Spleen (tissue), 11 donors: ENCODE results near the gene ZNF609. TPM values are rescaled to one million over a fixed set of nuclear protein-coding genes. Genes with fewer than 3 reads are reported as not detected.
"Not testable (repeated sequence)": the region's sequence is repeated elsewhere in the genome, so short reads cannot be mapped to it uniquely, and the experiment has no call there.

Experiments
- DNase-seq: peaks from one replicate; pipeline ENCODE4 v3.0.0-alpha.2; 2020
- H3K27ac ChIP-seq, 8 donors: fragments of 200-600 bp; sonication (generic) in 7 of 8; 1 replicate in 4 of 8; 2 replicates in 4 of 8; pipeline versions ENCODE4 v1.5.0 to v1.8.0; 2016 to 2021; ENCODE audit warnings: inconsistent platforms in 4 of 8, mild to moderate bottlenecking in 4 of 8, moderate library complexity in 1 of 8
- H3K27me3 ChIP-seq, 7 donors: fragments of 200-600 bp; sonication (generic) in 6 of 7; replicated peaks in 1 of 7; 1 replicate in 4 of 7; 2 replicates in 3 of 7; pipeline versions ENCODE4 v1.5.0 to v1.8.0; 2016 to 2021; ENCODE audit warnings: inconsistent platforms in 3 of 7, mild to moderate bottlenecking in 1 of 7
- H3K36me3 ChIP-seq, 6 donors: fragments of 200-600 bp; sonication (generic) in 5 of 6; 1 replicate in 4 of 6; 2 replicates in 2 of 6; pipeline versions ENCODE4 v1.5.0 to v1.8.0; 2016 to 2021; ENCODE audit warnings: inconsistent platforms in 2 of 6
- H3K4me1 ChIP-seq, 6 donors: fragments of 200-600 bp; sonication (generic) in 5 of 6; 1 replicate in 3 of 6; 2 replicates in 3 of 6; pipeline versions ENCODE4 v1.5.0 to v1.8.0; 2016 to 2021; ENCODE audit warnings: inconsistent platforms in 3 of 6
- H3K4me3 ChIP-seq, 8 donors: fragments of 200-600 bp; sonication (generic) in 7 of 8; 1 replicate in 4 of 8; 2 replicates in 4 of 8; pipeline versions ENCODE4 v1.5.0 to v1.8.0; 2016 to 2021; ENCODE audit warnings: inconsistent platforms in 4 of 8, mild to moderate bottlenecking in 4 of 8, moderate library complexity in 2 of 8
- H3K9me3 ChIP-seq, 8 donors: fragments of 200-600 bp; sonication (generic) in 7 of 8; 1 replicate in 4 of 8; 2 replicates in 4 of 8; pipeline versions ENCODE4 v1.5.0 to v1.8.0; 2016 to 2021; ENCODE audit warnings: inconsistent platforms in 4 of 8
- POLR2A ChIP-seq, 3 donors: fragments of 450-650 bp; IDR thresholded peaks; one replicate each; pipeline ENCODE4 v1.5.1; 2017; ENCODE audit warnings: antibody characterized with exemption in 3 of 3, mild to moderate bottlenecking in 1 of 3
- POLR2AphosphoS5 ChIP-seq, 3 donors: sonication (generic); formaldehyde crosslinking; IDR thresholded peaks; one replicate each; pipeline ENCODE4 v1.5.1; 2017; ENCODE audit warnings: antibody characterized with exemption in 3 of 3
- WGBS, 5 donors: extraction: QIAGEN DNeasy Blood & Tissue Kit in 3 of 5; methylation state at CpG; one replicate each; pipeline versions ENCODE4 v1.1.5 to v1.1.7; 2013 to 2018; 5-methylcytosine and 5-hydroxymethylcytosine counted together
- intact Hi-C: fragments of 100-400 bp; cut with DNase I; formaldehyde crosslinking; loops from one replicate; pipeline ENCODE4 v1.15.0; 2023; ENCODE audit warnings: low total_unique reads
- polyA plus RNA-seq, 3 donors: library from polyadenylated mRNA; stranded (reverse); fragments of 200-250 nt; gene quantifications; one replicate each; pipeline ENCODE4 v1.2.1, GENCODE V29; 2013
- total RNA-seq, 7 donors: library from RNA; depleted of rRNA in 3 of 7; stranded (reverse); fragments of >200 nt in 3 of 7; fragmentation: NEBNext Ultra II Directional in 4 of 7; extraction: Animal tissue kit (Norgen Biotek cat#: 25700) in 4 of 7; gene quantifications; one replicate each; pipeline versions ENCODE4 v1.1.0 to v1.2.1, GENCODE V29; 2016 to 2021
- TF ChIP-seq, protein P1 (sequence below), 11 experiments: fragments of 200-600 bp in 7 of 11; fragments of 450-650 bp in 4 of 11; sonication (generic) in 4 of 11; IDR thresholded peaks in 8 of 11; conservative IDR thresholded peaks in 3 of 11; 1 replicate in 7 of 11; 2 replicates in 4 of 11; pipeline versions ENCODE4 v1.4.0 to v1.8.0; 2016 to 2021; ENCODE audit warnings: antibody characterized with exemption in 11 of 11, inconsistent platforms in 4 of 11, mild to moderate bottlenecking in 1 of 11
- donor health status: healthy with polysubstance abuse.
- donor health status: DM: no; HTN: no; CAD: no; lungs with moderate emphysema.
- donor health status: DM: no; HTN: no; CAD: no.
- donor health status: Bipolar disorder and iron deficiency.
- donor health status: healthy.
- donor health status: DM: no; HTN: no; CAD: no.
- donor health status: DM: yes; HTN: yes; CAD: no.

ZNF609 gene
- total and polyA plus RNA-seq, 10 donors = 2.4 to 55.7 (median 38.8) TPM

DNA sequence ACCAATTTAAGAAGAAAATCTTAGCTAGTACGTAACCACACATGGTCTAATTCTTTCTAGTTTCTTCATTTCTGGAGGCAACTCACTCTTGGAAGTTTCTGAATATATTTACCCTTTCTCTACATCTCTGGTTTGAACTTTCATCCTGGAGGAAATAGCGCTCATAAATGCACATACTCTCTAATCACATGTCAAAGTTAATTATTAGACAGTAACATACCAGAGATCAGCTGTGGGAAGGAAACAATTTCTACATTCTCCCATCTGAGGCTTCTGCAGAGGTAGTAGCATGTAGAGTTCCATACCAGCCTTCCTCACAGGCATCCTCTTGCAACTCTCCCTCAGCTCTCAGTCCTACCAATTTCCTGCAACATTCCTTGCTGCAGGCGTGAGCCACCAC lies 182.5 kb downstream of the ZNF609 start:
- TF ChIP-seq POLR2A (IDR thresholded peaks at IDR 0.05) = no peak
- TF ChIP-seq POLR2AphosphoS5 (IDR thresholded peaks at IDR 0.05) = no peak
- TF ChIP-seq, protein P1, sequence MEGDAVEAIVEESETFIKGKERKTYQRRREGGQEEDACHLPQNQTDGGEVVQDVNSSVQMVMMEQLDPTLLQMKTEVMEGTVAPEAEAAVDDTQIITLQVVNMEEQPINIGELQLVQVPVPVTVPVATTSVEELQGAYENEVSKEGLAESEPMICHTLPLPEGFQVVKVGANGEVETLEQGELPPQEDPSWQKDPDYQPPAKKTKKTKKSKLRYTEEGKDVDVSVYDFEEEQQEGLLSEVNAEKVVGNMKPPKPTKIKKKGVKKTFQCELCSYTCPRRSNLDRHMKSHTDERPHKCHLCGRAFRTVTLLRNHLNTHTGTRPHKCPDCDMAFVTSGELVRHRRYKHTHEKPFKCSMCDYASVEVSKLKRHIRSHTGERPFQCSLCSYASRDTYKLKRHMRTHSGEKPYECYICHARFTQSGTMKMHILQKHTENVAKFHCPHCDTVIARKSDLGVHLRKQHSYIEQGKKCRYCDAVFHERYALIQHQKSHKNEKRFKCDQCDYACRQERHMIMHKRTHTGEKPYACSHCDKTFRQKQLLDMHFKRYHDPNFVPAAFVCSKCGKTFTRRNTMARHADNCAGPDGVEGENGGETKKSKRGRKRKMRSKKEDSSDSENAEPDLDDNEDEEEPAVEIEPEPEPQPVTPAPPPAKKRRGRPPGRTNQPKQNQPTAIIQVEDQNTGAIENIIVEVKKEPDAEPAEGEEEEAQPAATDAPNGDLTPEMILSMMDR (IDR thresholded peaks at IDR 0.05 in 8 of 11, conservative IDR thresholded peaks at IDR 0.05 in 3 of 11) = no peak
- no peak for DNase-seq
- Histone ChIP-seq H3K4me3 (no peak overlapping the region), H3K9me3 (no peaks in the 10 kb centered on the region), H3K27ac (no peak overlapping the region), H3K27me3 (no peaks in the 10 kb centered on the region), H3K4me1 (peaks cover 4 to 50% (median 21%) of the 10 kb centered on the region in 6 donors), H3K36me3 (peaks cover 0 to 18% (median 0%) of the 10 kb centered on the region in 6 donors)
- WGBS, 5 donors = 87 to 96% (median 92%) methylated on average over 3 of the region's 3 CpGs
- intact Hi-C loops = no loop called here

DNA sequence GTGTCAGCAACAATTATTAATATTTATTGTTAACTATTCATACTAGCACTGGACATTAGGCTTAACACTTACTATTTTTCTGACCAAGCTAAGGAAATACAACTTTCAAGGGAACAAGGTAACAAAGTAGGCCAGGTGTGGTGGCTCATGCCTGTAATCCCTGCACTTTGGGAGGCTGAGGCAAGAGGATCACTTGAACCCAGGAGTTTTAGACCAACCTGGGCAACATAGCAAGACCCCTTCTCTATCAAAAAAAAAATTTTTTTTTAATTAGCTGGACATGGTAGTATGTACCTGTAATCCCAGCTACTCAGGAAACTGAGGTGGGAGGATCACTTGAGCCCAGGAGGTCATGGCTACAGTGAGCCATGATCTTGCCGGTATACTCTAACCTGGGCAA lies 183.3 kb downstream of the ZNF609 start:
- Histone ChIP-seq H3K27me3 (no peaks in the 10 kb centered on the region), H3K36me3 (peaks cover 0 to 15% (median 0%) of the 10 kb centered on the region in 6 donors), H3K4me3 (no peak overlapping the region), H3K4me1 (peaks cover 4 to 43% (median 21%) of the 10 kb centered on the region in 6 donors), H3K9me3 (no peaks in the 10 kb centered on the region), H3K27ac (no peak overlapping the region)
- intact Hi-C loops = no loop called here
- no peak for DNase-seq
- no peak for TF ChIP-seq POLR2A (IDR thresholded peaks at IDR 0.05)
- WGBS, 5 donors = 93 to 97% (median 96%) methylated on average over 1 of the region's 1 CpG

DNA sequence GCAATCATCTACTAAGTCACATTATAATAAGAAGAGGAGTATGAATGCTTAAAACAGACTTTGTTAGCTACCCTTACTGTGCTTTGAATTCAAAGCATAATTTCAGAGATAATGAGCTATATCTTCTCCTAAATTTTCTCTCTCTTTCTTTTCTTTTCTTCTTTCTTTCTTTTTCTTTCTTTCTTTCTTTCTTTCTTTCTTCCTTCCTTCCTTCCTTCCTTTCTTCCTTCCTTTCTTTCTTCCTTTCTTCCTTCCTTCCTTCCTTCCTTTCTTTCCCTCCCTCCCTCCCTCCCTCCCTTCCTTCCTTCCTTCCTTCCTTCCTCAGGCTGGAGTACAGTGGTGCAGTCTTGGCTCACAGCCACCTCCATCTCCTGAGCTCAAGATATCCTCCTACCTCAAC lies 184.4 kb downstream of the ZNF609 start:
- H3K27me3 ChIP-seq, DNase-seq, intact Hi-C loops, H3K9me3 ChIP-seq, H3K4me3 ChIP-seq, H3K27ac ChIP-seq: not testable (repeated sequence)
- peaks cover 4 to 36% (median 12%) of the 10 kb centered on the region in 6 donors for H3K4me1 ChIP-seq
- peaks cover 0 to 14% (median 0%) of the 10 kb centered on the region in 6 donors for H3K36me3 ChIP-seq

DNA sequence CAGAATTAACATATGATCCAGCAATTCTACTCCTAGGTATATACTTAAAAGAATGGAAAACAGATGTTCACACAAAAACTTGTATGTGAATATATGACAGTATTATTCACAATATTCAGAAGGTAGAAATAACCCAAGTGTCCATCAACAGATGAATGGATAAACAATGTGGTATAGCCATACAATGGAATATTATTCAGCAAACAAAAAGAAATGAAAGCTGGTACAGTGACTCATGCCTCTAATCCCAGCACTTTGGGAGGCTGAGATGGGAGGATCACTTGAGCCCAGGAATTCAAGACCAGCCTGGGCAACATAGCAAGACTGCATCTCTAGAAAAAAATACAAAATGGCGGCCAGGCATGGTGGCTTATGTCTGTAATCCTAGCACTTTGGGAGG lies 185.6 kb downstream of the ZNF609 start:
- H3K27ac ChIP-seq = no peak overlapping the region
- intact Hi-C loops = no loop called here
- TF ChIP-seq POLR2AphosphoS5 (IDR thresholded peaks at IDR 0.05) = no peak
- TF ChIP-seq, protein P1 (IDR thresholded peaks at IDR 0.05 in 8 of 11, conservative IDR thresholded peaks at IDR 0.05 in 3 of 11) = no peak
- no peak for TF ChIP-seq POLR2A (IDR thresholded peaks at IDR 0.05)
- H3K36me3 ChIP-seq = peaks cover 0 to 14% (median 0%) of the 10 kb centered on the region in 6 donors
- DNase-seq = no peak
- peaks cover 0 to 33% (median 4%) of the 10 kb centered on the region in 6 donors for H3K4me1 ChIP-seq
- no peaks in the 10 kb centered on the region for H3K9me3 ChIP-seq
- WGBS, 5 donors = 93 to 100% (median 100%) methylated on average over 1 of the region's 1 CpG
- no peaks in the 10 kb centered on the region for H3K27me3 ChIP-seq
- H3K4me3 ChIP-seq = no peak overlapping the region

DNA sequence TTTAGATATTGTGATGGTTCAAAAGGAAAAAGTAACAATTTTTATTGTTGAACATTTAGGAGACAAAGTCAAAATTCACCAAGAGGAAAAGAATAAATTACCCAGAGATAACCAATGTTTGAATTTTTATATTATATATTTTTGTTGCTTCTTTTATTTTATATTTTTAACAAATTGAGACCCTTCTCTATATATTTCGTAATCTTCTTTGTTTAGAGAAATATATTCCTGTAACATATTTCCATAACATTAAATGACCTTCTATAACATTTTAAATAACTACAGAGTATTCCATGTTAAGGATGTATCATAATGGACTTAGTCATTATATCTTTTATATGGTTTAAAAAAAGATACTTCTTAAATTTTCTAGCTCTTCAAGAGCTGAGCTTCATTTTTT lies 187.0 kb downstream of the ZNF609 start:
- Histone ChIP-seq H3K36me3 (peaks cover 0 to 3% (median 0%) of the 10 kb centered on the region in 6 donors), H3K4me1 (peaks cover 10 to 35% (median 17%) of the 10 kb centered on the region in 6 donors), H3K4me3 (no peak overlapping the region), H3K9me3 (no peaks in the 10 kb centered on the region), H3K27ac (no peak overlapping the region), H3K27me3 (no peaks in the 10 kb centered on the region)
- intact Hi-C loops = no loop called here
- TF ChIP-seq, protein P1 (IDR thresholded peaks at IDR 0.05 in 8 of 11, conservative IDR thresholded peaks at IDR 0.05 in 3 of 11) = no peak
- TF ChIP-seq POLR2AphosphoS5 (IDR thresholded peaks at IDR 0.05) = no peak
- TF ChIP-seq POLR2A (IDR thresholded peaks at IDR 0.05) = no peak
- 94 to 98% (median 97%) methylated on average over 1 of the region's 1 CpG for WGBS, 5 donors
- no peak for DNase-seq
